IPS DF 4.7 (cell line): Measurements from ENCODE around the gene IP6K1.
"Not testable (repeated sequence)": the region's sequence is repeated elsewhere in the genome, so short reads cannot be mapped to it uniquely, and the experiment has no call there.

Experiments used
- DNase-seq: peaks from one replicate; pipeline ENCODE4 v3.0.0-alpha.2; 2013; ENCODE audit warnings: low spot score; ENCODE audit errors: extremely low read depth

The IP6K1 gene

GRCh38 chr3:49689046-49689907 is 97.1 kb downstream of the IP6K1 start, which contains the start of the genes MST1 and RNF123:
Gene MST1, minus strand, starts transcription at chr3:49689474. Its CDS starts 783 bp downstream, at chr3:49688691.
Gene RNF123, plus strand, starts transcription at chr3:49689557. Its CDS starts 1,609 bp downstream, at chr3:49691166.
- no peak for DNase-seq

GRCh38 chr3:49688338-49689045 is 97.8 kb downstream of the IP6K1 start:
- not testable (repeated sequence) for DNase-seq

- DNase-seq = not testable (repeated sequence)
These were observed 98.9 kb downstream of the IP6K1 start for GRCh38 chr3:49687424-49687795.

GRCh38 chr3:49686769-49687423 is 99.4 kb downstream of the IP6K1 start:
- DNase-seq = not testable (repeated sequence)

GRCh38 chr3:49686346-49686745 is 100.0 kb downstream of the IP6K1 start:
- not testable (repeated sequence) for DNase-seq

- DNase-seq = not testable (repeated sequence)
These were observed 100.5 kb downstream of the IP6K1 start for GRCh38 chr3:49685846-49686245.

GRCh38 chr3:49685103-49685502 is 101.2 kb downstream of the IP6K1 start:
- DNase-seq = not testable (repeated sequence)

GRCh38 chr3:49684453-49684852 is 101.9 kb downstream of the IP6K1 start:
- DNase-seq = not testable (repeated sequence)

GRCh38 chr3:49683162-49683561 is 103.2 kb downstream of the IP6K1 start:
- DNase-seq = no peak

GRCh38 chr3:49681543-49681942 is 104.8 kb downstream of the IP6K1 start:
- no peak for DNase-seq

GRCh38 chr3:49681232-49681522 is 105.2 kb downstream of the IP6K1 start:
- no peak for DNase-seq

- no peak for DNase-seq
These were observed 105.7 kb downstream of the IP6K1 start for GRCh38 chr3:49680493-49681231.

- DNase-seq = no peak
These were observed 110.4 kb downstream of the IP6K1 start for GRCh38 chr3:49675912-49676311.

GRCh38 chr3:49674497-49674983 is 111.8 kb downstream of the IP6K1 start:
- DNase-seq = no peak
